HG02623 (cell line): Measurements from ENCODE around the gene PTTG2.
"Not testable (repeated sequence)": the region's sequence is repeated elsewhere in the genome, so short reads cannot be mapped to it uniquely, and the experiment has no call there.

ENCODE experiments used
- ATAC-seq: cut with Tn5 transposase; IDR thresholded peaks from one replicate; pipeline ENCODE4 v1.9.1; 2021; ENCODE audit warnings: moderate library complexity; ENCODE audit not compliant: unreplicated experiment

PTTG2 gene

DNA sequence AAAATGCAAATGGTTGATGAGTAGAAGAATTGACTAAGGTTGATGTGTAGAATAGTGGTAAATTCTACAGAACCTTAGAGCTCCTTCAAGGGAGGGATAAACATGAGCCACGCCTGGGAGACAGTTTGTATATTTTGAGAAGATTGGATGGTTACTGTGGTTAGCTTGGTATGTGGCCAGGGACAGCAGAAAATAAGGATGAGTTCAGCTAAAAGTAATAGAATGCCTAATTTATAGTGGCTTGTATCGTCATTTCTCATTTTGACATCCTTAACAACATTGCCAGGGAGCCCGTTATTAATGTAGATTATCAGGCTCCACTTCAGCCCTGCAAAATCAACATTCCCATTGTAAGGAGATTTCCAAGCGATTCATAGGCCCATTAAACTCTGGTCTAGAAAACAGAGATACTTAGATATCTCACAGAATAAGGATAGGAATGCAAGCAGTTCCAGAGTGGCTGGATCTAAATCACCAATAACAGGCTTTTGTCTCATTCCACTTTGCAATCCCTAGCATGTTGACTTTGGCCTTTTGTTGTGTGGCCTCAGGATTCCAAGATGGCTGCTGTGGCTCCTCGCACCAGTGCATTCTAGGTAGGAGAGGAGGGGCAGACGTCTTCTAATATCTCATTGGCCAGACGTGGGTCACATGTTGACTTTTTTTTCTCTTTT lies 6.4 kb upstream of the PTTG2 start:
- ATAC-seq, result no peak

GRCh38 chr4:37956941-37957340 lies 3.3 kb upstream of the PTTG2 start:
- ATAC-seq, result no peak

DNA sequence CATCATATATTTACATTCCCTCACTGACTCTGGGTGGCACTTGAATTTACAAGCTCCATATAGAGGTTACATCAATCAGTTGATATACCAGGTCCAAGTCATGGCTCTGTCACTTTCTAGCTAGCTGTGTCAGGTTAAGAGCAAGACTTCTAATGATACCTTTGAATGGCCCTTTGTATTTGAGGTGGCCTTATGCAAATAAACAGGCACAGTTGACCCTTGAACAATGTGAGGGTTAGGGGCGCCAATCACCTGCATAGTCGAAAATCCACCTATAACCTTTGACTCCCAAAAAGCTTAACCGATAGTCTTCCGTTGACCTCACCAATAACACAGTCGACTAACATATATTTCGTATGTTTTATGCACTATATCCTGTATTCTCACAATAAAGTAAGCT lies 1.3 kb upstream of the PTTG2 start:
- ATAC-seq, result no peak

DNA sequence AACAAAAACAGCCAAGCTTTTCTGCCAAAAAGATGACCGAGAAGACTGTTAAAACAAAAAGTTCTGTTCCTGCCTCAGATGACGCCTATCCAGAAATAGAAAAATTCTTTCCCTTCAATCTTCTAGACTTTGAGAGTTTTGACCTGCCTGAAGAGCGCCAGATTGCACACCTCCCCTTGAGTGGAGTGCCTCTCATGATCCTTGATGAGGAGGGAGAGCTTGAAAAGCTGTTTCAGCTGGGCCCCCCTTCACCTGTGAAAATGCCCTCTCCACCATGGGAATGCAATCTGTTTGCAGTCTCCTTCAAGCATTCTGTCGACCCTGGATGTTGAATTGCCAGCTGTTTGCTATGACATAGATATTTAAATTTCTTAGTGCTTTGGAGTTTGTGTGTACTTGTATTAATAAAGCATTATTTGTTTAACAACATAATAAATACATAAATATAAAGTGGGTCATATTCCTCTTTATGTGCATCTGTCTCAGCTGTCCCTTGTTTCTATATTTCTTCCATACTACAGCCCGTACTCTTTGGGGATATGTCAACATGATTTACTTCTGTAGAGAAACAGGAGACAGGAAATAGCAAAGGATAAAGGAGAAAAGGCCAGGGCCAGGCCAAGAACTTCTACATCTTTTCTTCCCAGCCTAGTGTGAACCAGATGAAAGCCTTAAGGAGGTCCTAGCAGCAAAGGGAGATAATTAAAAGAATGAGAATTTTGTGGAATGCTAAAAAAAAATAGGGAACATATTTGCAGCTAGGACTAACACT lies 667 bp downstream of the PTTG2 start:
- ATAC-seq, result no peak

DNA sequence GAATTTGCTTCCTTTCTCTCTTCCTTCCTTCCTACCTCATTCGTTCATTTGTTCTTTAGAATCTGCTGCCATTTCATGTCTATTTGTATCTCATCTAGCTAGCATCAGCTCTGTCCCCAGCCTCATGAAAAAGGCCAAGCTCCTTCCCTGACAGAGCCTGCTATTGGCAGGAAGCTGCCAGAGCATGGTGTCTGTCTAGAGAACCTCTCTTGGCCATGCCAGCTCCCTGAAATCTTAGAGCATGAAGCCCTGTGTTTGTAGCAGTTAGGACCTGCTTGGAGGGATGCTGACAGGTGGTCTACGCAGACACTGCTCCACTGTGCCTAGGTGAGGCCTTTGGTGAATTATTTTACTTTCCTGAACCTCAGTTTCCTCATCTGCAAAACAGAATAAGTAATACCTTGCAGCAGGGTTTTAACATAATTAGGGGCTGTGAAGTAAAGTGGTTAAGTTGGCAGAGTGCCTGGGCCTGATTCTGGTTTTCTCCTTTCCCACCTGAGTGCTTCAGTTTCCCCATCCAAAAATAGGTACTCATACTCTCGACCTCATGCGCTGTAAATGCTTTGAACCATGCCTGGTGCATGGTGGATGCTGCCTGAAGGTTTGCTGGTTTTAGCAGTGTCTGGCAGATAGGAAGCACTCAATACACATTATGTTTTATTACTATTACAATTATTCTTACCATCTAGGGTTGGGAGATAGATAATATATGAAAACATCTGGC lies 4.7 kb downstream of the PTTG2 start:
- peak; percentile 67 for ATAC-seq

DNA sequence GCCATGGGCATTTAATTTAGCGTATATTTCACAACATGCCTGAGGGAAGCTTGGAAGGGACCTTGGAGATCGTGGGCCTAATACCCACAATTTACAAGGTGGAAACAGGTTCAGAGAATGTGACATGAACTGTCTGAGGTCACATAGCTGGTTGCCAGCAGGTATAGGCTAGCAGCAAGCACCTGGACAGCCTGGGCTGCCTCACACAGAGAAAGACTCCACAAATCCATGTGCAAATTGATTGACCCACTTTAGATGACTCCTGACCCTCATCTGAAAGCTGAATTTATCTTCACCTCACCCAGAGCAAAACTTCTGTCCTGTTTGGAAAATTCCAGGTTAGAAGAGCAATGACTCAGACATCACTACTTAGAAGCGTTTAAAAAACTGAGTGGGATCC lies 5.8 kb downstream of the PTTG2 start:
- no peak for ATAC-seq

DNA sequence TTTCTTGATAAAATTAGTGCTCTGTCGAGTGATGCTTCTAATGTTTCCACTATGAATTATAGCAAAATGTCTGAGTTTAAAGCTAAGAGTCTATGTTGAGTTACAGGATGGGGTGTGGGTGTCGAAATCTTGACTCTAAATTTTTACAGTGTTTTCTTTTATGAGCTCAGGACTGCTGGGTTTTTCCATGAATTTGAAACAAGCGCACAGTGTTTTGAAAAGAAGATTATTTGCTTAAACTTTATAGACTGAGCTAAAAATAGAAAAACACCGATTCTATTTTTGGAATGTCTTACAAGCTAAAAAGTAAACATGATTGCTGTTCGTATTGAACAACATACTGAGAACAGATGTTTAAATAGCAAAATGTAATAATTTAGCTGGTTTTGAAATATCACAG lies 7.5 kb downstream of the PTTG2 start:
- no peak for ATAC-seq

GRCh38 chr4:37968747-37969146 lies 8.5 kb downstream of the PTTG2 start:
- ATAC-seq, result no peak

DNA sequence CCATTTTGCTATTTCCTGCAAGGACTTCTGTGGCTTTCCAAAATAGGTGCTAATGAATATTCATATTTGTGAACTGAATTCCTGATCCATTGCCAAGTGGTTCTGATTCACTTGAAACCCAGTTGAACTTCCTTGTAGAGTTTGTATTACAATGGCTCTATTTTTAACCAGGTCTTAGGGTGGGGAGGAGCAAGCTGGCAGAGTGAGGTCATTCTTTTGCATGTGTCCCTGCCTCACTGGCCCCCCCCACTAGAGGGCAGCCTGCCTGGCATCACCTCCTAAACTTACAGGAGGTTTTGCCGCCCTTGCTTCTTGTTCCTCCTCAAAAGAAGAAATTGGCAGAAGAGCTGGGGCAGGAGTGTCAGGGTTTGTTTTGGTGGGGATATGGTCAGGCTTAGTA lies 10.5 kb downstream of the PTTG2 start:
- ATAC-seq, result no peak

DNA sequence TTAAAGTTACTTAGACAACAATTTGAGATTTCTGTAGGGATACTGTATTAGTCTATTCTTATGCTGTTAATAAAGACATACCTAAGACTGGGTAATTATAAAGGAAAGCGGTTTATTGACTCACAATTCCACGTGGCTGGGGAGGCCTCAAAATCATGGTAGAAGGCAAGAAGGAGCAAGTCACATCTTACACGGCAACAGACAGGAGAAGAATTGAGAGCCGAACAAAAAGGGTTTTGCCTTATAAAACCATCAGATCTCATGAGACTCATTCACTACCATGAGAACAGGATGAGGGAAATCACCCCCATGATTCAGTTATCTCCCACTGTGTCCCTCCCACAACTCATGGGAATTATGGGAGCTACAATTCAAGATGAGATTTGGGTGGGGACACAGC lies 11.0 kb downstream of the PTTG2 start:
- no peak for ATAC-seq

DNA sequence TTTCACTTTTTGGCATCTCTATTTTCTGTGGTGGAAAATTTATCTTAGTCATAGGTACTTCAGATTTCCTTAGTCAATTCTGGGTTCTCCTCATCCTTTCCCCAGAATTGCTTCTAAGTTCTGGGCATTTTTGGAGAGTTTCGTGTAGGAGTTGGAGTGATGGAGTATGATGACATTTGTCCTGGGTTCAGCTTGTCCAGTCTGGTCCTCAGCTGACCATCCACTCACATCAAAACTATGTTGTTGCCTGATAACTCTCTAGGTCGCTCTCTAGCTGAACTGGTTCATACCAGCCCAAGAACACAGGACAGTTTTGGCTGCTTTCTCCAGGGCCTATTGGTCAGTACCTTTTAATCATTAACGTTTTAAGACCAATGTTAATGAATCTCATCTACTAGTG lies 13.2 kb downstream of the PTTG2 start:
- no peak for ATAC-seq

DNA sequence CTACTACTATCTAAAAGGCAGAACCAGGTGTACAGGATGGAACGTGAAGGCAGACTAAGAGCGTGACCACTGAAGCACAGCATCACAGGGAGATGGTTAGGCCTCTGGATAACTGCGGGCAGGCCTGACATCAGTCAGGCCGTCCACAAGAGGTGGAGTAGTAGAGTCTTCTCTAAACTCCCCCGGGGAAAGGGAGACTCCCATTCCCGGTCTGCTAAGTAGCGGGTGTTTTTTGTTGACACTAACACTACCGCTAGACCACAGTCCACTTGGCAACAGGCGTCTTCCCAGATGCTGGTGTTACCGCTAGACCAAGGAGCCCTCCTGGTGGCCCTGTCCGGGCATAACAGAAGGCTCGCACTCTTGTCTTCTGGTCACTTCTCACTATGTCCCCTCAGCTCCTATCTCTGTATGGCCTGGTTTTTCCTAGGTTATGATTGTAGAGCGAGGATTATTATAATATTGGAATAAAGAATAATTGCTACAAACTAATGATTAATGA lies 15.2 kb downstream of the PTTG2 start:
- not testable (repeated sequence) for ATAC-seq

DNA sequence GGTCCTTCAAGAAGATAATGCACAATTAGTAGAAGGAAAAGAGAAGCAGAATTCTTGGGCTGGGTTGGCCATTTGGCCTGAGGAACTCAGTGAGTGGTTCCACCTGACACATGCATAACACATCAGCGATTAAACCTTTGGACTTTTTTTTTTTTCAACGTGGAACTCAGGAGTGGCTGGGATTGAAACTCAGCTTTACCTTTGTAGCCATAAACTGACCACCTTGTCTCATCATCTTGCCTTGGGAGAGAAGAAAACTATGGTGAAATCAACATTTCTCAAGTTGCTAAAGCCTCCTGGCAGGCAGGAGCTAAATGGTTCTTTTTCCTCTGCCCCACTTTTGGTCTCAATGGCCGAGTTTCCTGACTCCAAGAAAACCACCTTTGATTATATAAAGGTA lies 16.3 kb downstream of the PTTG2 start:
- ATAC-seq, result no peak

- ATAC-seq, result peak; percentile 64
Measured at GRCh38 chr4:37976991-37977470, 16.8 kb downstream of the PTTG2 start.

GRCh38 chr4:37977471-37978247 lies 17.5 kb downstream of the PTTG2 start:
- ATAC-seq, result peak; percentile 57

GRCh38 chr4:37978248-37978924 lies 18.2 kb downstream of the PTTG2 start:
- ATAC-seq, result peak; percentile 28

- ATAC-seq, result no peak
Measured at GRCh38 chr4:37980246-37980645, 20.0 kb downstream of the PTTG2 start.

DNA sequence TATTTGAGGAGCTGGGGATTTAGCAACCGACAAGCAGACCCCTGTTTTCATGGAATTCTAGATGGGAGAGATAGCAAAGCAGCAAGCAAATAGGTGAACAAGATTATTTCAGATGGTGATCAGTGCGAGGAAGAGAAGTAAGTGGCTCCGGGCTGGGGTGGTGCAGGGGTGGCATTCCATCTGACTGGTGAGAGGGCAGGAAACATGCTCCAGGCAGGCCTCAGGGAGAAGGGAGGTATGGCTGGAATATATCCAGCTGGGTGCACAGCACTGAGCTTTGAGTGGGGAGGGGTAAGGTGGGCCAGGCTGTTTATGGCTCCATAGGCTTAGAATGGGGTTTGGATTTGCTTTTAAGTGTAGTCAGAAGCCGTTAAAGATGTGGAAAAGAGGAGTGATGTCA lies 21.2 kb downstream of the PTTG2 start:
- no peak for ATAC-seq

DNA sequence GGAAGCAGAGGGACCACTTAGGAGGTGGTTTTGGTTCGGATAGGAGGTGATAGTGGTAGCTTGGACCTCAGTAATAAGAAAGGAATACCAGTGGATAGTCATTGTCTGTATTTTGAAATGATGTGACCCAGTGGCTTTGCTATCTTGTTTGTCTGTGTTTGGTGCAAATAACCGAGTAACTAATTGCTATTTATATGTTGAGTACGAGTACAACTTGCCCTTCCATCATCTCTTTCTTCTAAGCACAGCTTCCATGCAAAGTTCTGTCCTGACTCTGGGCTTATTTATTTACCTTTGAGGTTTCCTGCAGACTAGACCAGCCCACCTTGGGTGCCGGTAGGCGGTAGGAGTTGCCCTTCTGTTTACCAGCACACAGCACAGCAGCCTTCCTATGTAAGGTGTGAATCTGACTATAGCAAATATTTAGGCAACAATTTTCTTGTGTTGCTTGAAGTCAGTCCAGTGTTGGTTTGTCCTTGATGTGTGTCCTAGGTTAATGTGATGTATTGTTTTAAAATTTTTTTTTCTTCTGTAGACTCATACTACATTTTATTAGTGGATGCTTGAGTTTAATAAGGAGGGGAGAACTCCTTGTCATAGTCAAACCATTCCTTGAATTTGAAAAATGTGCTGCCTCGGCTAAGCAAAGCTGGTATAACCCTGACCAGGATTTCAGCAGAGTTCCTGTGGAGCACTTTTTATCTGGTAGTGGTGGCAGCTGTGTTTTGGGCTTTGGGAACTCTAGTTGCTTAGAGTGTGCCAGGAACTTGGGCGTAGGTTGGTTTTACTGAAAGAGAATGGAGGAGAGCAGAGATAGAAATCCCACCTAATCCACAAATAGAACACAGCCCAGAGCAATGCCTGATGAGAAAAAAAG lies 21.9 kb downstream of the PTTG2 start:
- ATAC-seq, result no peak
